ENCODE results near the gene ZNF735.
"Not testable (repeated sequence)": the region's sequence is repeated elsewhere in the genome, so short reads cannot be mapped to it uniquely, and the experiment has no call there.

Gene ZNF735

GRCh38 chr7:64206903-64207302 lies at the start of gene ZNF735:
ZNF735 (plus strand) TSS chr7:64207203; CDS start chr7:64207203, 0 bp downstream.
- Histone ChIP-seq H3K9me3 (no peaks in the 10 kb centered on the region), H3K4me3 (no peak within 1 kb of the TSS), H3K4me1 (no peaks in the 10 kb centered on the region), H3K27me3 (ENCODE audit: low read depth) (no peaks in the 10 kb centered on the region), H3K36me3 (replicated peaks) (no peaks in the 10 kb centered on the region)
- in situ Hi-C loops (cut with MboI; ENCODE audit: low sequenced_read_pairs) = no loop called here
- DNase-seq (ENCODE audit: low spot score in 2 of 2) = no peak

GRCh38 chr7:64170974-64171373 lies 36.0 kb upstream of the ZNF735 start:
- DNase-seq (ENCODE audit: low spot score in 2 of 2); in situ Hi-C loops (cut with MboI; ENCODE audit: low sequenced_read_pairs); H3K9me3 ChIP-seq; H3K4me3 ChIP-seq; H3K4me1 ChIP-seq; H3K27me3 ChIP-seq (ENCODE audit: low read depth); H3K36me3 ChIP-seq (replicated peaks): not testable (repeated sequence)

- Histone ChIP-seq H3K4me1 (no peaks in the 10 kb centered on the region), H3K36me3 (replicated peaks) (no peaks in the 10 kb centered on the region), H3K9me3 (no peaks in the 10 kb centered on the region), H3K4me3 (no peak overlapping the region), H3K27me3 (ENCODE audit: low read depth) (no peaks in the 10 kb centered on the region)
- DNase-seq (ENCODE audit: low spot score in 2 of 2) = no peak
- in situ Hi-C loops (cut with MboI; ENCODE audit: low sequenced_read_pairs) = no loop called here
These were observed 32.7 kb upstream of the ZNF735 start for GRCh38 chr7:64174328-64174727.

- no peaks in the 10 kb centered on the region for H3K9me3 ChIP-seq
- H3K4me1 ChIP-seq = no peaks in the 10 kb centered on the region
- no peak overlapping the region for H3K4me3 ChIP-seq
- H3K36me3 ChIP-seq (replicated peaks) = no peaks in the 10 kb centered on the region
- H3K27me3 ChIP-seq (ENCODE audit: low read depth) = no peaks in the 10 kb centered on the region
- no peak for DNase-seq (ENCODE audit: low spot score in 2 of 2)
- in situ Hi-C loops (cut with MboI; ENCODE audit: low sequenced_read_pairs) = no loop called here
These were observed 32.1 kb upstream of the ZNF735 start for GRCh38 chr7:64174941-64175340.

- Histone ChIP-seq H3K4me3 (no peak overlapping the region), H3K36me3 (replicated peaks) (no peaks in the 10 kb centered on the region), H3K4me1 (no peaks in the 10 kb centered on the region), H3K27me3 (ENCODE audit: low read depth) (no peaks in the 10 kb centered on the region), H3K9me3 (no peaks in the 10 kb centered on the region)
- in situ Hi-C loops (cut with MboI; ENCODE audit: low sequenced_read_pairs) = no loop called here
- peak in 1 of 2 experiments; percentile 12 for DNase-seq (ENCODE audit: low spot score in 2 of 2)
These were observed 26.0 kb upstream of the ZNF735 start for GRCh38 chr7:64180989-64181388.

GRCh38 chr7:64181586-64181985 lies 25.4 kb upstream of the ZNF735 start:
- Histone ChIP-seq H3K4me3 (no peak overlapping the region), H3K9me3 (no peaks in the 10 kb centered on the region), H3K4me1 (no peaks in the 10 kb centered on the region), H3K27me3 (ENCODE audit: low read depth) (no peaks in the 10 kb centered on the region), H3K36me3 (replicated peaks) (no peaks in the 10 kb centered on the region)
- no peak for DNase-seq (ENCODE audit: low spot score in 2 of 2)
- in situ Hi-C loops (cut with MboI; ENCODE audit: low sequenced_read_pairs) = no loop called here

- Histone ChIP-seq H3K4me1 (no peaks in the 10 kb centered on the region), H3K27me3 (ENCODE audit: low read depth) (no peaks in the 10 kb centered on the region), H3K4me3 (no peak overlapping the region), H3K9me3 (no peaks in the 10 kb centered on the region), H3K36me3 (replicated peaks) (no peaks in the 10 kb centered on the region)
- DNase-seq (ENCODE audit: low spot score in 2 of 2) = no peak
- in situ Hi-C loops (cut with MboI; ENCODE audit: low sequenced_read_pairs) = no loop called here
These were observed 24.8 kb upstream of the ZNF735 start for GRCh38 chr7:64182036-64182790.

- in situ Hi-C loops (cut with MboI; ENCODE audit: low sequenced_read_pairs) = no loop called here
- Histone ChIP-seq H3K36me3 (replicated peaks) (no peaks in the 10 kb centered on the region), H3K4me3 (no peak overlapping the region), H3K27me3 (ENCODE audit: low read depth) (no peaks in the 10 kb centered on the region), H3K9me3 (no peaks in the 10 kb centered on the region), H3K4me1 (no peaks in the 10 kb centered on the region)
- peak in 1 of 2 experiments; percentile 46 for DNase-seq (ENCODE audit: low spot score in 2 of 2)
These were observed 23.8 kb upstream of the ZNF735 start for GRCh38 chr7:64183126-64183742.

GRCh38 chr7:64183827-64184372 lies 23.1 kb upstream of the ZNF735 start:
- in situ Hi-C loops (cut with MboI; ENCODE audit: low sequenced_read_pairs) = no loop called here
- DNase-seq (ENCODE audit: low spot score in 2 of 2) = no peak
- H3K4me1 ChIP-seq = no peaks in the 10 kb centered on the region
- no peaks in the 10 kb centered on the region for H3K36me3 ChIP-seq (replicated peaks)
- H3K9me3 ChIP-seq = no peaks in the 10 kb centered on the region
- no peaks in the 10 kb centered on the region for H3K27me3 ChIP-seq (ENCODE audit: low read depth)
- no peak overlapping the region for H3K4me3 ChIP-seq

GRCh38 chr7:64184376-64184775 lies 22.6 kb upstream of the ZNF735 start:
- H3K27me3 ChIP-seq (ENCODE audit: low read depth) = no peaks in the 10 kb centered on the region
- no peak overlapping the region for H3K4me3 ChIP-seq
- in situ Hi-C loops (cut with MboI; ENCODE audit: low sequenced_read_pairs) = no loop called here
- no peaks in the 10 kb centered on the region for H3K4me1 ChIP-seq
- H3K36me3 ChIP-seq (replicated peaks) = no peaks in the 10 kb centered on the region
- no peaks in the 10 kb centered on the region for H3K9me3 ChIP-seq
- no peak for DNase-seq (ENCODE audit: low spot score in 2 of 2)

- no peaks in the 10 kb centered on the region for H3K4me1 ChIP-seq
- no peak for DNase-seq (ENCODE audit: low spot score in 2 of 2)
- no peaks in the 10 kb centered on the region for H3K27me3 ChIP-seq (ENCODE audit: low read depth)
- no peaks in the 10 kb centered on the region for H3K9me3 ChIP-seq
- no peak overlapping the region for H3K4me3 ChIP-seq
- H3K36me3 ChIP-seq (replicated peaks) = no peaks in the 10 kb centered on the region
- in situ Hi-C loops (cut with MboI; ENCODE audit: low sequenced_read_pairs) = no loop called here
These were observed 19.6 kb upstream of the ZNF735 start for GRCh38 chr7:64187408-64187807.

- H3K9me3 ChIP-seq = no peaks in the 10 kb centered on the region
- H3K36me3 ChIP-seq (replicated peaks) = no peaks in the 10 kb centered on the region
- H3K27me3 ChIP-seq (ENCODE audit: low read depth) = no peaks in the 10 kb centered on the region
- no peaks in the 10 kb centered on the region for H3K4me1 ChIP-seq
- in situ Hi-C loops (cut with MboI; ENCODE audit: low sequenced_read_pairs) = no loop called here
- DNase-seq (ENCODE audit: low spot score in 2 of 2) = no peak
- no peak overlapping the region for H3K4me3 ChIP-seq
These were observed 14.8 kb upstream of the ZNF735 start for GRCh38 chr7:64192148-64192704.

- H3K4me1 ChIP-seq = no peaks in the 10 kb centered on the region
- DNase-seq (ENCODE audit: low spot score in 2 of 2) = no peak
- no peaks in the 10 kb centered on the region for H3K36me3 ChIP-seq (replicated peaks)
- H3K9me3 ChIP-seq = no peaks in the 10 kb centered on the region
- no peak overlapping the region for H3K4me3 ChIP-seq
- in situ Hi-C loops (cut with MboI; ENCODE audit: low sequenced_read_pairs) = no loop called here
- no peaks in the 10 kb centered on the region for H3K27me3 ChIP-seq (ENCODE audit: low read depth)
These were observed 14.2 kb upstream of the ZNF735 start for GRCh38 chr7:64192775-64193174.

- H3K36me3 ChIP-seq (replicated peaks); in situ Hi-C loops (cut with MboI; ENCODE audit: low sequenced_read_pairs); H3K4me1 ChIP-seq; H3K4me3 ChIP-seq; H3K9me3 ChIP-seq; DNase-seq (ENCODE audit: low spot score in 2 of 2); H3K27me3 ChIP-seq (ENCODE audit: low read depth): not testable (repeated sequence)
These were observed 12.8 kb downstream of the ZNF735 start for GRCh38 chr7:64219710-64220298.

Data from HAP-1 (cell line).